Uterus (tissue), 4 donors: ENCODE data around the gene SPAG4. TPM values are rescaled to one million over a fixed set of nuclear protein-coding genes. Genes with fewer than 3 reads are reported as not detected.
A peak's percentile ranks its signal among the peaks of the same experiment; 100 is the strongest.

Experiments
- DNase-seq, 2 donors: peaks; one replicate each; pipeline ENCODE4 v3.0.0-alpha.2; 2019 to 2020
- H3K27ac ChIP-seq, 2 donors: fragments of 200-600 bp; sonication (generic); 1 replicate in 1 of 2; 2 replicates in 1 of 2; pipeline ENCODE4 v1.5.1; 2016 to 2018
- H3K27me3 ChIP-seq, 2 donors: fragments of 200-600 bp; sonication (generic); one replicate each; pipeline ENCODE4 v1.5.1; 2018 to 2019; ENCODE audit warnings: control low read depth in 1 of 2
- H3K36me3 ChIP-seq, 2 donors: fragments of 200-600 bp; sonication (generic); one replicate each; pipeline ENCODE4 v1.5.1; 2019; ENCODE audit warnings: control low read depth in 1 of 2
- H3K4me1 ChIP-seq, 2 donors: fragments of 200-600 bp; sonication (generic); one replicate each; pipeline ENCODE4 v1.5.1; 2018 to 2019; ENCODE audit warnings: control low read depth in 1 of 2
- H3K4me3 ChIP-seq, 2 donors: fragments of 200-600 bp; sonication (generic); 1 replicate in 1 of 2; 2 replicates in 1 of 2; pipeline ENCODE4 v1.5.1; 2018 to 2019; ENCODE audit warnings: mild to moderate bottlenecking in 1 of 2
- H3K9me3 ChIP-seq, 2 donors: fragments of 200-600 bp; sonication (generic); one replicate each; pipeline ENCODE4 v1.5.1; 2019; ENCODE audit warnings: control low read depth in 1 of 2
- POLR2A ChIP-seq, 2 donors: fragments of 450-650 bp; IDR thresholded peaks; one replicate each; pipeline ENCODE4 v1.6.1; 2016; ENCODE audit warnings: antibody characterized with exemption in 2 of 2, mild to moderate bottlenecking in 1 of 2, moderate library complexity in 1 of 2
- intact Hi-C: fragments of 100-400 bp; cut with DNase I; formaldehyde crosslinking; loops from one replicate; pipeline ENCODE4 v1.15.1; 2023; ENCODE audit warnings: low total_unique reads
- total RNA-seq, 4 donors: library from RNA; depleted of rRNA in 3 of 4; stranded (reverse); fragments of >200 nt in 3 of 4; gene quantifications; one replicate each; pipeline versions ENCODE4 v1.1.0 to v1.2.4, GENCODE V29; 2014 to 2023
- TF ChIP-seq, protein P1 (sequence below), 4 experiments: fragments of 200-600 bp in 2 of 4; fragments of 450-650 bp in 2 of 4; sonication (generic) in 2 of 4; IDR thresholded peaks; one replicate each; pipeline ENCODE4 v1.5.1; 2016 to 2019; ENCODE audit warnings: antibody characterized with exemption in 4 of 4, mild to moderate bottlenecking in 2 of 4, moderate library complexity in 1 of 4
- donor health status: DM: yes; HTN: yes; CAD: no.

Gene SPAG4, protein sequence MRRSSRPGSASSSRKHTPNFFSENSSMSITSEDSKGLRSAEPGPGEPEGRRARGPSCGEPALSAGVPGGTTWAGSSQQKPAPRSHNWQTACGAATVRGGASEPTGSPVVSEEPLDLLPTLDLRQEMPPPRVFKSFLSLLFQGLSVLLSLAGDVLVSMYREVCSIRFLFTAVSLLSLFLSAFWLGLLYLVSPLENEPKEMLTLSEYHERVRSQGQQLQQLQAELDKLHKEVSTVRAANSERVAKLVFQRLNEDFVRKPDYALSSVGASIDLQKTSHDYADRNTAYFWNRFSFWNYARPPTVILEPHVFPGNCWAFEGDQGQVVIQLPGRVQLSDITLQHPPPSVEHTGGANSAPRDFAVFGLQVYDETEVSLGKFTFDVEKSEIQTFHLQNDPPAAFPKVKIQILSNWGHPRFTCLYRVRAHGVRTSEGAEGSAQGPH
- 1 to 10 TPM in 2 of 4 donors, not detected in 2; 2.1 to 8.4 TPM for total RNA-seq

GRCh38 chr20:35615667-35616464 lies at the start of gene SPAG4:
Gene SPAG4, plus strand, starts transcription at chr20:35615829. Its CDS starts 175 bp downstream, at chr20:35616004.
- Histone ChIP-seq H3K27me3 (no peaks in the 10 kb centered on the region), H3K36me3 (no peaks in the 10 kb centered on the region), H3K4me3 (peak within 1 kb of the TSS; percentile 46 to 54), H3K4me1 (peaks cover 0 to 16% of the 10 kb centered on the region in 2 donors), H3K9me3 (no peaks in the 10 kb centered on the region), H3K27ac (peak within 1 kb of the TSS; percentile 71 to 87)
- DNase-seq, result peak; percentile 98 to 99
- peak; percentile 57 to 60 for TF ChIP-seq POLR2A (IDR thresholded peaks at IDR 0.05)
- TF ChIP-seq, protein P1, sequence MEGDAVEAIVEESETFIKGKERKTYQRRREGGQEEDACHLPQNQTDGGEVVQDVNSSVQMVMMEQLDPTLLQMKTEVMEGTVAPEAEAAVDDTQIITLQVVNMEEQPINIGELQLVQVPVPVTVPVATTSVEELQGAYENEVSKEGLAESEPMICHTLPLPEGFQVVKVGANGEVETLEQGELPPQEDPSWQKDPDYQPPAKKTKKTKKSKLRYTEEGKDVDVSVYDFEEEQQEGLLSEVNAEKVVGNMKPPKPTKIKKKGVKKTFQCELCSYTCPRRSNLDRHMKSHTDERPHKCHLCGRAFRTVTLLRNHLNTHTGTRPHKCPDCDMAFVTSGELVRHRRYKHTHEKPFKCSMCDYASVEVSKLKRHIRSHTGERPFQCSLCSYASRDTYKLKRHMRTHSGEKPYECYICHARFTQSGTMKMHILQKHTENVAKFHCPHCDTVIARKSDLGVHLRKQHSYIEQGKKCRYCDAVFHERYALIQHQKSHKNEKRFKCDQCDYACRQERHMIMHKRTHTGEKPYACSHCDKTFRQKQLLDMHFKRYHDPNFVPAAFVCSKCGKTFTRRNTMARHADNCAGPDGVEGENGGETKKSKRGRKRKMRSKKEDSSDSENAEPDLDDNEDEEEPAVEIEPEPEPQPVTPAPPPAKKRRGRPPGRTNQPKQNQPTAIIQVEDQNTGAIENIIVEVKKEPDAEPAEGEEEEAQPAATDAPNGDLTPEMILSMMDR (IDR thresholded peaks at IDR 0.05), result peak in 1 of 4 experiments; percentile 2
- intact Hi-C loops, result no loop called here

DNA sequence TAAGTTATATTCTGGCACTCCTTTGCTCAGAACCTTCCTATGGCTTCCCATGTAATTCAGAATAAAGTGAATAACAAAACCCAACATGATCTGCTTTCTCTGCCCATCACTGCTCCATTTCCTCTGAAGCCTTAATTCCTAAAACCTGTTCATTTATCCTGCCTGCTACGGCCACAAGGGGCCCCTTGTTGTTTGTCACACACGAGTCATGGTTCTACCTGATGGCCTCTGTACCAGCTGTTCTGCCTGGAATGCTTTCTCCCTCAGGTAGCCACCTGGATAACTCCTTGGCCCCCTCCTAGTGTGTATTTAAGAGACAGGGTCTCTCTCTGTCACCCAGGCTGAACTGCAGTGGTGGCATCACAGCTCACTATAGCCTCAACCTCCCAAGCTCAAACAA lies 47.0 kb upstream of the SPAG4 start:
- Histone ChIP-seq H3K4me3 (no peak overlapping the region), H3K27ac (no peak overlapping the region), H3K4me1 (no peaks in the 10 kb centered on the region), H3K27me3 (no peaks in the 10 kb centered on the region), H3K36me3 (no peaks in the 10 kb centered on the region), H3K9me3 (no peaks in the 10 kb centered on the region)
- no peak for DNase-seq
- intact Hi-C loops, result no loop called here
- TF ChIP-seq, protein P1 (IDR thresholded peaks at IDR 0.05), result no peak

GRCh38 chr20:35571555-35571954 lies 44.1 kb upstream of the SPAG4 start:
- TF ChIP-seq, protein P1 (IDR thresholded peaks at IDR 0.05), result no peak
- no peak for TF ChIP-seq POLR2A (IDR thresholded peaks at IDR 0.05)
- Histone ChIP-seq H3K4me3 (no peak overlapping the region), H3K4me1 (no peaks in the 10 kb centered on the region), H3K27ac (no peak overlapping the region), H3K36me3 (no peaks in the 10 kb centered on the region), H3K9me3 (no peaks in the 10 kb centered on the region), H3K27me3 (no peaks in the 10 kb centered on the region)
- intact Hi-C loops, result no loop called here
- no peak for DNase-seq

GRCh38 chr20:35572838-35573237 lies 42.8 kb upstream of the SPAG4 start:
- TF ChIP-seq, protein P1 (IDR thresholded peaks at IDR 0.05), result no peak
- no peak for TF ChIP-seq POLR2A (IDR thresholded peaks at IDR 0.05)
- H3K27me3 ChIP-seq, result no peaks in the 10 kb centered on the region
- intact Hi-C loops, result no loop called here

GRCh38 chr20:35575958-35576357 lies 39.7 kb upstream of the SPAG4 start:
- H3K4me3 ChIP-seq, result no peak overlapping the region
- no peak overlapping the region for H3K27ac ChIP-seq
- H3K9me3 ChIP-seq, result no peaks in the 10 kb centered on the region
- intact Hi-C loops, result no loop called here
- no peaks in the 10 kb centered on the region for H3K4me1 ChIP-seq
- no peak for TF ChIP-seq POLR2A (IDR thresholded peaks at IDR 0.05)
- TF ChIP-seq, protein P1 (IDR thresholded peaks at IDR 0.05), result no peak
- H3K36me3 ChIP-seq, result no peaks in the 10 kb centered on the region
- no peaks in the 10 kb centered on the region for H3K27me3 ChIP-seq
- no peak for DNase-seq

More at GRCh38 chr20:35572838-35573237, 42.8 kb upstream of the SPAG4 start:
- Histone ChIP-seq H3K36me3 (no peaks in the 10 kb centered on the region), H3K9me3 (no peaks in the 10 kb centered on the region), H3K27ac (no peak overlapping the region), H3K4me1 (no peaks in the 10 kb centered on the region), H3K4me3 (no peak overlapping the region)
- DNase-seq, result no peak
